SJCRH30 (cell line): ENCODE measurements around the gene TYW1B. TPM values are rescaled to one million over a fixed set of nuclear protein-coding genes. Genes with fewer than 3 reads are reported as not detected.
"Not testable (repeated sequence)": the region's sequence is repeated elsewhere in the genome, so short reads cannot be mapped to it uniquely, and the experiment has no call there.

Experiments used
- DNase-seq, 2 experiments: peaks; one replicate each; pipeline ENCODE4 v3.0.0-alpha.2; 2015 to 2020
- H3K27ac ChIP-seq: fragments of 250-450 bp; sonication (Bioruptor Pico); 2 replicates; pipeline ENCODE4 v1.5.1; 2020; ENCODE audit warnings: mild to moderate bottlenecking, moderate library complexity
- H3K27me3 ChIP-seq: fragments of 250-450 bp; sonication (Bioruptor Pico); 2 replicates; pipeline ENCODE4 v1.5.1; 2020; ENCODE audit warnings: mild to moderate bottlenecking, moderate library complexity
- H3K36me3 ChIP-seq: fragments of 250-450 bp; sonication (Bioruptor Pico); 2 replicates; pipeline ENCODE4 v1.5.1; 2020; ENCODE audit warnings: mild to moderate bottlenecking, moderate library complexity
- H3K4me1 ChIP-seq: fragments of 250-450 bp; sonication (Bioruptor Pico); 2 replicates; pipeline ENCODE4 v1.5.1; 2020; ENCODE audit warnings: mild to moderate bottlenecking, moderate library complexity
- H3K4me3 ChIP-seq: fragments of 250-450 bp; sonication (Bioruptor Pico); 2 replicates; pipeline ENCODE4 v1.5.1; 2020; ENCODE audit warnings: mild to moderate bottlenecking, moderate library complexity
- H3K9me3 ChIP-seq: fragments of 250-450 bp; sonication (Bioruptor Pico); replicated peaks from 2 replicates; pipeline ENCODE4 v1.5.1; 2020; ENCODE audit warnings: mild to moderate bottlenecking, moderate library complexity
- total RNA-seq: library from RNA; depleted of rRNA; stranded (reverse); fragments of >200 nt; shearing (Covaris generic); gene quantifications from 2 replicates; pipeline ENCODE4 v1.2.3, GENCODE V29; 2014

The TYW1B gene
- total RNA-seq, 1 experiment from 2014 or later: 7.2 TPM

GRCh38 chr7:72667049-72667448, 161.0 kb downstream of the TYW1B start:
- not testable (repeated sequence) for DNase-seq, H3K27ac ChIP-seq, H3K27me3 ChIP-seq, H3K4me1 ChIP-seq, H3K9me3 ChIP-seq, H3K36me3 ChIP-seq, H3K4me3 ChIP-seq

- not testable (repeated sequence) for H3K36me3 ChIP-seq, H3K4me3 ChIP-seq, DNase-seq, H3K27me3 ChIP-seq, H3K9me3 ChIP-seq, H3K4me1 ChIP-seq, H3K27ac ChIP-seq
Measured at GRCh38 chr7:72648574-72648973, 179.4 kb downstream of the TYW1B start.

- H3K4me1 ChIP-seq, H3K36me3 ChIP-seq, H3K27ac ChIP-seq, H3K4me3 ChIP-seq, H3K9me3 ChIP-seq, DNase-seq, H3K27me3 ChIP-seq: not testable (repeated sequence)
Measured at GRCh38 chr7:72643708-72644107, 184.3 kb downstream of the TYW1B start.

GRCh38 chr7:72641485-72642248, 186.3 kb downstream of the TYW1B start:
- not testable (repeated sequence) for H3K36me3 ChIP-seq, H3K9me3 ChIP-seq, DNase-seq, H3K27me3 ChIP-seq, H3K4me1 ChIP-seq, H3K4me3 ChIP-seq, H3K27ac ChIP-seq

GRCh38 chr7:72640740-72641139, 187.3 kb downstream of the TYW1B start:
- not testable (repeated sequence) for DNase-seq

GRCh38 chr7:72635273-72635908, 192.6 kb downstream of the TYW1B start:
- H3K27ac ChIP-seq, H3K4me3 ChIP-seq, H3K9me3 ChIP-seq, H3K36me3 ChIP-seq, H3K4me1 ChIP-seq, H3K27me3 ChIP-seq: not testable (repeated sequence)
- peak in 1 of 2 experiments; percentile 11 for DNase-seq

More at GRCh38 chr7:72640740-72641139, 187.3 kb downstream of the TYW1B start:
- H3K36me3 ChIP-seq, H3K4me1 ChIP-seq, H3K9me3 ChIP-seq, H3K27ac ChIP-seq, H3K4me3 ChIP-seq, H3K27me3 ChIP-seq: not testable (repeated sequence)

- not testable (repeated sequence) for H3K9me3 ChIP-seq, H3K36me3 ChIP-seq, H3K4me3 ChIP-seq, H3K27ac ChIP-seq, H3K27me3 ChIP-seq, H3K4me1 ChIP-seq
- peak; percentile 13 to 40 for DNase-seq
Measured at GRCh38 chr7:72632765-72633292, 195.2 kb downstream of the TYW1B start.

- H3K4me3 ChIP-seq, H3K4me1 ChIP-seq, H3K9me3 ChIP-seq, H3K36me3 ChIP-seq, DNase-seq, H3K27ac ChIP-seq, H3K27me3 ChIP-seq: not testable (repeated sequence)
Measured at GRCh38 chr7:72628375-72628774, 199.6 kb downstream of the TYW1B start.

GRCh38 chr7:72626428-72627011, 201.5 kb downstream of the TYW1B start:
- DNase-seq, H3K9me3 ChIP-seq, H3K36me3 ChIP-seq, H3K27ac ChIP-seq, H3K4me3 ChIP-seq, H3K27me3 ChIP-seq: not testable (repeated sequence)
- peaks cover 14% of the 10 kb centered on the region for H3K4me1 ChIP-seq

GRCh38 chr7:72625721-72626423, 202.1 kb downstream of the TYW1B start:
- H3K4me3 ChIP-seq, H3K27ac ChIP-seq, H3K27me3 ChIP-seq, H3K36me3 ChIP-seq, H3K9me3 ChIP-seq, DNase-seq: not testable (repeated sequence)
- peaks cover 20% of the 10 kb centered on the region for H3K4me1 ChIP-seq

GRCh38 chr7:72622532-72622931, 205.5 kb downstream of the TYW1B start:
- H3K27ac ChIP-seq: no peak overlapping the region
- H3K27me3 ChIP-seq: no peaks in the 10 kb centered on the region
- no peaks in the 10 kb centered on the region; the same call in 1 of the 2 replicates for H3K9me3 ChIP-seq
- H3K36me3 ChIP-seq: no peaks in the 10 kb centered on the region
- no peak for DNase-seq
- peaks cover 41% of the 10 kb centered on the region for H3K4me1 ChIP-seq
- H3K4me3 ChIP-seq: no peak overlapping the region

GRCh38 chr7:72621761-72622187, 206.2 kb downstream of the TYW1B start:
- H3K27ac ChIP-seq, H3K27me3 ChIP-seq, H3K4me3 ChIP-seq, H3K36me3 ChIP-seq, H3K9me3 ChIP-seq: not testable (repeated sequence)
- peak in 1 of 2 experiments; percentile 10 for DNase-seq
- peaks cover 41% of the 10 kb centered on the region for H3K4me1 ChIP-seq

GRCh38 chr7:72620923-72621322, 207.1 kb downstream of the TYW1B start:
- H3K9me3 ChIP-seq, H3K27ac ChIP-seq, H3K4me3 ChIP-seq, H3K36me3 ChIP-seq, H3K27me3 ChIP-seq: not testable (repeated sequence)
- H3K4me1 ChIP-seq: peaks cover 37% of the 10 kb centered on the region
- DNase-seq: peak; percentile 36 to 51

GRCh38 chr7:72618435-72619180, 209.4 kb downstream of the TYW1B start:
- peak overlapping the region; percentile 63 for H3K27ac ChIP-seq
- not testable (repeated sequence) for H3K36me3 ChIP-seq, H3K4me3 ChIP-seq, H3K9me3 ChIP-seq, H3K27me3 ChIP-seq
- peak; percentile 76 to 84 for DNase-seq
- H3K4me1 ChIP-seq: peaks cover 37% of the 10 kb centered on the region
